Stimulated activated naive CD4-positive, alpha-beta T cell (primary cell): Measurements from ENCODE around the gene IGSF5.
"Not testable (repeated sequence)": the region's sequence is repeated elsewhere in the genome, so short reads cannot be mapped to it uniquely, and the experiment has no call there.

ENCODE experiments used
- DNase-seq, 6 experiments: peaks; one replicate each; lab custom pipeline; 2025; lab: John Stamatoyannopoulos, UW

The IGSF5 gene

DNA sequence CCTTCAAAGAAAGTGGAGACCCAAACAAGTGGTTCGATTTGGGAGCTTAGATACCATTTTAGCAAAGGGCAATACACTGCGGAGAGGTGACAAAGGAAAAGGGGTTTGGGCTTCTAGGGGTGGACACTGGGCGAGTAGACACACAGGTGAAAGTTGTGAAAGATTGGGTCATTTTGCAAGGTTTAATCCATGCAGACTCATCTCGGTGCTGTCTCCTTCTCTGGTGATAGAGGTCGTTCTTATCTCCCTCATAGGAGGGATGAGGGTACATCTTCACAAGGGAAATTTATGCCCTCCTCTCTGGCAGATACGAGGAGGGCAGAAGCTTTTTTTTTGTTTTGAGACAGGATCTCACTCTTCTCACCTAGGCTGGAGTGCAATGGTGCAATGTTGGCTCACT is 6.4 kb upstream of the IGSF5 start:
- no peak for DNase-seq

GRCh38 chr21:39739531-39739930 is 5.5 kb upstream of the IGSF5 start:
- DNase-seq: not testable (repeated sequence)

GRCh38 chr21:39742561-39742960 is 2.4 kb upstream of the IGSF5 start:
- DNase-seq: not testable (repeated sequence)

- not testable (repeated sequence) for DNase-seq
Observed at GRCh38 chr21:39745332-39745731, 349 bp downstream of the IGSF5 start.

- no peak for DNase-seq
Observed at GRCh38 chr21:39750670-39751069, 5.7 kb downstream of the IGSF5 start.

DNA sequence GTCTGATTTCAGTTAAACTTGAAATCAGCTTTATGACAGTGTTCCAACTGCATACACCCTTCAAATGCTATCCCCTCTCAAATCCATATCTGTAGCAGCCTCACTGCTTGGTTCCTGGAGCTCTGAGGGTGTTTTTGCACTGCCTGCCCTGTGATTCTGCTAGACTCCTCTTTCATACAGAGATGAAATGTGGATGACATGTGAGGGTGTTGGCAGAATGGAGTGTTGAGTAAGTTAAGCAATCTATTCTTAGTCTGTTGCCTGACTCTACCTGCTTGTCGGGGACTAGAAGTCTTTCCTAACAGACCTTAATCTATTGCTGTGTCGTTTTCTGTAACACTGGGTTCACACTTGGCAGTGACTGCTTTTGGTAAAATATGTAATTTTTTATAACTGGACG is 9.8 kb downstream of the IGSF5 start:
- DNase-seq: no peak

- DNase-seq: no peak
Observed at GRCh38 chr21:39756285-39756684, 11.3 kb downstream of the IGSF5 start.

GRCh38 chr21:39763272-39763970 is 18.4 kb downstream of the IGSF5 start:
- no peak for DNase-seq

DNA sequence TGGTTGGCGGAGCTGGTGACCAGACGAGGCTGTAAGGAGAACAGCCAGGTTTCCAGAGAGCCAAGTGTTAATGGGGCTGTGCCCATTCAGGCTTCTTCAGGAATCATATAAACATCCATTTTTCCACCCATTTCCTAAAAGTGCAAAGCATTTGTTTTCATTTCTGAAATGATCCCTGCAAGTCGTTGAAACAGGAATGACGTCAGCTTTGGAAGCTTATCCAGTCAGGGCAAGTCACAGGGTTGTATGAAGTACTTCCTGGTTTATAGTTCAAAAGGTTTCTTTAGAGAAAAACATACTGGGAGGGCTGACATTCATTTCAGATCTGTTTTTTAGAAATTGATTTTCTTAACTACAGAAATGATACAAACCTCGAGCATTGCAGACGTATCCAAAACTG is 29.2 kb downstream of the IGSF5 start:
- no peak for DNase-seq

DNA sequence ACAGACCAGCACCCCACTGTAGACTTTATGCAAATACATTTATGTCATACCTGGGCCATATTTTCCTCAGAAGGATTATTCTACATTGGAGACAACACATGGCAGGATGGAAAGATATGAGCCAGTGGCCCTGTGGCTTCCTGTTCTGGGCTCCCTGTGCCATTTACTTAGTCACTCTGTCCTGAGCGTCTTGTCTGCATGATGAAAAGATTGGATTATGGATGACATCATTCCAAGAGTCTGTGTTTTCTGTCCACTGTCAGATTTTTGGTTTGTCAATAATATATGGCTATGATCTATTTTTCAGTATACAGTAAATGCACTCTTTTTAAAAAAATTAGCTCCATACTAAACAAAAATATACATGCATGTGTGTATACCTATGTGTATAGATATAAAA is 30.8 kb downstream of the IGSF5 start:
- no peak for DNase-seq

DNA sequence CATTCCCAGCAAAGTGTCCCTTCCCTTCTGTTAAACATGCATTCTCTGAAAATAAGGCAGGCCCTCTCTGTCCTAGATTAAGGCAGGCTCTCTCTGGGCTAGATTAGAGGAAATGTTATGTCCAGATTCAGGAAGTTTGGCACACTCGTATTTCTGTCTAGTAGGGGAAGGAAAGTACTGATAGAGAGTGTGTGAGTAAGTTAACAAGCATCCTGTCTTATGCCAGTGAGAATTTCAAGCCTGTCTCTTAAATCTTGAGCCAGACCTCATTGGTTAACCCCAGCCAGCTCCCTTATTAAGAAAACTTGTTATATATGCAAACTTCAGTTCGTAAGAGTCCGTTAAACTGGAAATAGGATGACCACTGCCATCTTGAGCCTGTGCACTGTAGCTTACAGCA is 31.6 kb downstream of the IGSF5 start:
- no peak for DNase-seq

- DNase-seq: no peak
Observed at GRCh38 chr21:39781331-39781730, 36.3 kb downstream of the IGSF5 start.

DNA sequence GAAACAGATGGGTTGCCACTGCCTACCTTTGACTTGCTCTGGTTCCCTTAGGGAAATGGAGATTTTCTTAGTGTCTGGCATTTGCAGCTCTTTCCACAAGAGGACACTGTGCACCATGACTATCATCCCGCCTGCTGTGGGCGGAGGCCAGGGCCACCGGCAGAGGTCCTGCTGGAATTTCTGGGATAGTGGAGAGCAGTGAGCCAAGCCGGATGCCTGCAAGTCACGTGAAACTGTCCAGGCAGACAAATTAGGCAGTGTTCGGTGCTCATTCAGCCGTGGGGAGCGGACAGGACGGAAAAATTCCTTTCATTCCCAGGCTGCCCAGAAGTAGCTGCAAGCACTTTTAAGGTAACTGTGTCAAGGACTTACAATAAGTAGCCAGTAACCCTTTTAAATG is 43.4 kb downstream of the IGSF5 start:
- no peak for DNase-seq

DNA sequence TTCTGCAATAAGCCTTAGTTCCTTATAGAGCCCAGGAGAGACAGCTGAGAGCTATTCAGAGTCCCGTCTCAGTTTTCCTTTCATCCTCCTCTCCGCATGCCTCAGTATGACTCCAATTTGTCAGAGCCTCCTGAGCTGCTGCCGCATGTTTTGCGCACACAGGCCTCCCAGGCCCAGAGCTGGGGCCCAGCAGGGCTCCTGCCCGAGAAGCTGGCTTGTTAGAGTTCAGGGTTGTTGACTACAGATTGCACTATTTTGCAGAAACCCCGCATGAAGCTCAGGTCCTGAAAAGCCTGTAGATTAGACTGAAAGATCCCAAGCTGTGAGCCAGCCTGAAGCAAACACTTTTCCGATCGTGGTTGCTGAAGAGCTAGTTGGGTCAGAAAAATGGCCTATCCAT is 51.5 kb downstream of the IGSF5 start:
- DNase-seq: no peak

GRCh38 chr21:39799178-39799577 is 54.2 kb downstream of the IGSF5 start:
- DNase-seq: no peak

DNA sequence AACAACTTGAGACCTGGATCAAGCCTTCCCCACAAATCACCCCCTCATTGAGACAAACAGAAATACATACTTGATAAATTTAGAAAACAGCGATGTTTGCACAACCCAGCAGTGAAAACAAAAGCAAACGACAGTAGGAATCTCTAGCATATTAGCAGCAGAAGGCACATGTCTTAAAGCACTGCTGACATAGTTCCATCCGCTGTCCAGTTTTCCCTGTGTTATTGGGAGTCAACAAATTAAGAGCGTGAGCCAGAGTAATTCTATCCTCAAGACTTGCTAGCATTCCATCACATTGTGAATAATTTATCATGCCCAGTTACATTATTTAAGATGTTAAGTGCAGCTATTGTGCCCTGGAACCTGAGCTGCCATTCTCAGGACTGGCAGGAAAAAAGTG is 55.3 kb downstream of the IGSF5 start:
- DNase-seq: no peak

GRCh38 chr21:39802217-39802616 is 57.2 kb downstream of the IGSF5 start:
- no peak for DNase-seq

- no peak for DNase-seq
Observed at GRCh38 chr21:39803393-39803792, 58.4 kb downstream of the IGSF5 start.

DNA sequence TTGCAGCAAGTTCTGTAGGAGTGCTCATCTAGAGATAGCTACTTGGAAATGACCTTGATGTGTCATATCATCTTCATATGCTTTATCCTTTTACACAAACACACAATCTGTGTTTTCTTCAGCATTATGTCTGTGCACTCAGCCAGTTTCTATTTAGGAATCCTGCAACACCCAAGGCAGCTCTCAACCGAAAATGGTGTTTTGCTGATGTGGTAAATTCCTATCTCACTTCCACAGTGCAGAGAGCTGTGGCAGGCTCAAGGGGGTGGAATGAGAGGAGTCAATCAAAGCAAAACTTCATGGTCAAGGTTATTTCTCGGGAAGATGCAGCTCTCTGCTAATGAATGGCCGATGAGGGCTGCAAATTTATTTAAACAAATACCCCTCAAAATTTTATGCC is 59.3 kb downstream of the IGSF5 start:
- DNase-seq: no peak

- DNase-seq: no peak
Observed at GRCh38 chr21:39805983-39806382, 61.0 kb downstream of the IGSF5 start.

DNA sequence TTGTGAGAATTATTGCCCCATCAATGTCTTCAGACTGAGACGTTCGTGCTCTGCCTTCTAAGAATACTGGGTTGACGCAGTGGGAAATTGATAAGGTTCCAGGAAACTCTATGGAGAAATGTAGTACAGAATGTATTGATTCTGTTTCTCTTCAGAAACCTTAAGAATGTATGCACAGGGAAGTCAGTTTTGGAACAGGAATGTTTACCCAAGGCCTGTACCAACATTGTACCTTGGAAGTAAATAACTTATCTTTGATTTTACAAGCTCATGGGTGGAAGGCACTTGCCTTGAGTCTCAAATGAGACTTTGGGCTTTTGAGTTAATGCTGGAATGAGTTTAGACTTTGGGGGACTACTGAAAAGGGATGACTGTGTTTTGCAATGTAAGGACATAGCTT is 62.8 kb downstream of the IGSF5 start:
- DNase-seq: no peak

DNA sequence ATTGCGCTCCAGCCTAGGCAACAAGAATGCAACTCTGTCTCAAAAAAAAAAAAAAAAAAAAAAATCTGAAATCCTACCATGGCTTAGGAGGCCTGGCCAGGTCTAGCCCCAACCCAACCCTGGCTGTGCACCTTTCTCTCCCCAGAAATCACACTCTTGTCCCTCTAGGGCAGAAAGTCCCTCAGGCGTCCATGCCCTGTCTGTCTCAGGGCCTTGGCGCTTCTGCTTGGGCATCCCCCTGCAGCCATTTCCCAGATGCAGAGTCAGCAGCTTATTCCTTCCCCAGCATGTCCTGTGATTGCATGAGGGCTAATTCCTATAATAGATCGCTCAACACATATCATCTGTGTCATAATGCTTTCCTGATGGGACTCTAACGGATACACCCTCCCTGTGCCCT is 65.0 kb downstream of the IGSF5 start:
- no peak for DNase-seq

GRCh38 chr21:39812983-39813382 is 68.0 kb downstream of the IGSF5 start:
- DNase-seq: no peak

DNA sequence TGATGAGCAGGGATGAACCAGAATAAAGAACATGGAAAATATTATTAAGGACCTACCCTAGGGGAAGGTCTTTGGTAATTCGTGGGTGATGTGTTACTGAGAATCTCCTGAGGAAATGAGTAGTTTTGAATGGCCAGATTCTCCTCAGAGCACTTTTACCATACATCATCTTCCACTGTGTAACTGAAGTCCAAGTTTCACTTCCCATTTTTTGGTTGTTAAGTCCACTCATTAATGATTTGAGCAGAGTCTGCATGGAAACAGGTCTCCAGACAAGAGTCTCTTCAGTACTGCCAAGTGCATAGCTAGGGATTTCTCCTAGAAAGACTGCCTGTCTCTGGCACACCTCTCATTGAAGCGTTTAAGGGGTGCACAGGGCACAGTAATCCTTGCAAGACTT is 73.6 kb downstream of the IGSF5 start:
- DNase-seq: no peak

DNA sequence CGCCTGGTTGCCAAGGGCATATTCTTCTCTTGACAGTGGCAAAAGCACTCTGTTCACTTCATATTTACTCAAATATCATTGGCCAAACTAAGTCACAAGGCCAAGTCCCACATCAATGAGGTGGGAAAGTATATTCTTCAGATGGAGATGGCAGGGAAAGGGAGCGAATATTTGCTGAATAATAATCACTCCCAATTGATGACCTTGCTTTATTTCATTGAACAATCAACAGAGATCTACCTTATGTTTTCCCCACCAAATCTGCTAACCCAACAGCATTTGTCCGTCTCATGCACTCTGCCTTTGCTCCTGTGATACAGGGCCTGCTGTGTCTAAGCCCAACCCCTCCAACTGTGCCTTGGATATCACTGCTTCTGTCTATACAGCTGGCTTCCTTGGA is 77.1 kb downstream of the IGSF5 start:
- DNase-seq: no peak
